Osteocyte (in vitro differentiated cells): Measurements from ENCODE around the gene FAM98B. TPM values are rescaled to one million over a fixed set of nuclear protein-coding genes. Genes with fewer than 3 reads are reported as not detected.

Experiments
- DNase-seq: peaks from one replicate; pipeline ENCODE4 v3.0.0; 2021; ENCODE audit warnings: mixed read lengths; ENCODE audit not compliant: unreplicated experiment; ENCODE audit errors: extremely low spot score
- H3K27ac Mint-ChIP-seq: one replicate; pipeline ENCODE4 v1.8.0; 2021; ENCODE audit warnings: mild to moderate bottlenecking, mixed read lengths; ENCODE audit not compliant: unreplicated experiment
- H3K27me3 Mint-ChIP-seq: one replicate; pipeline ENCODE4 v1.8.0; 2021; ENCODE audit warnings: mixed read lengths; ENCODE audit not compliant: unreplicated experiment
- H3K36me3 Mint-ChIP-seq: one replicate; pipeline ENCODE4 v1.8.0; 2021; ENCODE audit warnings: mixed read lengths; ENCODE audit not compliant: unreplicated experiment
- H3K4me1 Mint-ChIP-seq: one replicate; pipeline ENCODE4 v1.8.0; 2021; ENCODE audit warnings: mixed read lengths; ENCODE audit not compliant: unreplicated experiment
- H3K4me3 Mint-ChIP-seq: one replicate; pipeline ENCODE4 v1.8.0; 2021; ENCODE audit warnings: mild to moderate bottlenecking, moderate library complexity, mixed read lengths; ENCODE audit not compliant: unreplicated experiment
- H3K9me3 Mint-ChIP-seq: one replicate; pipeline ENCODE4 v1.8.0; 2021; ENCODE audit warnings: mixed read lengths; ENCODE audit not compliant: unreplicated experiment
- total RNA-seq: library from RNA; stranded (reverse); gene quantifications from 2 replicates; pipeline ENCODE4 v1.2.1, GENCODE V29; 2021
- TF ChIP-seq, protein P1 (sequence below): fragments of 200-600 bp; sonication (generic); IDR thresholded peaks from 2 replicates; pipeline ENCODE4 v1.5.0; 2021; ENCODE audit warnings: antibody characterized with exemption, mild to moderate bottlenecking, moderate library complexity

FAM98B gene
- total RNA-seq, 1 donor from 2014 or later = 19.3 TPM

DNA sequence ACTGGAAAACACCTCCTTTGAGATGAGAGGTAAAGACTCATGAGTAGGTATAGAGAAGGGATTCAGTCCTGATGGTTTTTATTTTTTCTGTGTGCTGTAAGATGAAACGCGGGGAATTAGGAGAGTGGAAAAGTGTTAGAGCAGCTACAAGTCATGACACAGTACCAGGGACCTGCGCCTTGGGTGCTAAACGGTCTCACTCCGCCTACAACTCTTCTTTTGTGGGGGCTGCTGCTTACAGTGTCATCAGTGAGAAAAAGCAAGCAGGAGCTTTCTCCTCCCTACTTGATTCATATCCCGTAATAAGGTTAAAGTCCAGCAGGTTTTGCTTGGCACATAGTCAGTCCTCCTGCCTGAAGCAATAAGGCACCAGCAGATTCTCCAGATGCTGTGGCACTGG is 71.6 kb downstream of the FAM98B start:
- Mint-ChIP-seq H3K9me3 (peaks cover 6% of the 10 kb centered on the region), H3K27ac (no peak overlapping the region), H3K27me3 (peaks cover 10% of the 10 kb centered on the region), H3K36me3 (no peaks in the 10 kb centered on the region), H3K4me1 (no peaks in the 10 kb centered on the region), H3K4me3 (no peak overlapping the region)
- TF ChIP-seq, protein P1, sequence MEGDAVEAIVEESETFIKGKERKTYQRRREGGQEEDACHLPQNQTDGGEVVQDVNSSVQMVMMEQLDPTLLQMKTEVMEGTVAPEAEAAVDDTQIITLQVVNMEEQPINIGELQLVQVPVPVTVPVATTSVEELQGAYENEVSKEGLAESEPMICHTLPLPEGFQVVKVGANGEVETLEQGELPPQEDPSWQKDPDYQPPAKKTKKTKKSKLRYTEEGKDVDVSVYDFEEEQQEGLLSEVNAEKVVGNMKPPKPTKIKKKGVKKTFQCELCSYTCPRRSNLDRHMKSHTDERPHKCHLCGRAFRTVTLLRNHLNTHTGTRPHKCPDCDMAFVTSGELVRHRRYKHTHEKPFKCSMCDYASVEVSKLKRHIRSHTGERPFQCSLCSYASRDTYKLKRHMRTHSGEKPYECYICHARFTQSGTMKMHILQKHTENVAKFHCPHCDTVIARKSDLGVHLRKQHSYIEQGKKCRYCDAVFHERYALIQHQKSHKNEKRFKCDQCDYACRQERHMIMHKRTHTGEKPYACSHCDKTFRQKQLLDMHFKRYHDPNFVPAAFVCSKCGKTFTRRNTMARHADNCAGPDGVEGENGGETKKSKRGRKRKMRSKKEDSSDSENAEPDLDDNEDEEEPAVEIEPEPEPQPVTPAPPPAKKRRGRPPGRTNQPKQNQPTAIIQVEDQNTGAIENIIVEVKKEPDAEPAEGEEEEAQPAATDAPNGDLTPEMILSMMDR = no peak
- no peak for DNase-seq

- H3K4me3 Mint-ChIP-seq = no peak overlapping the region
- TF ChIP-seq, protein P1 = no peak
- H3K27me3 Mint-ChIP-seq = peaks cover 10% of the 10 kb centered on the region
- H3K27ac Mint-ChIP-seq = no peak overlapping the region
- no peaks in the 10 kb centered on the region for H3K36me3 Mint-ChIP-seq
- DNase-seq = no peak
- no peaks in the 10 kb centered on the region for H3K4me1 Mint-ChIP-seq
- peaks cover 6% of the 10 kb centered on the region for H3K9me3 Mint-ChIP-seq
Measured at GRCh38 chr15:38526158-38526557, 72.2 kb downstream of the FAM98B start.

GRCh38 chr15:38528294-38528693 is 74.4 kb downstream of the FAM98B start:
- H3K36me3 Mint-ChIP-seq = no peaks in the 10 kb centered on the region
- H3K27me3 Mint-ChIP-seq = peaks cover 16% of the 10 kb centered on the region
- no peak overlapping the region for H3K27ac Mint-ChIP-seq
- peaks cover 3% of the 10 kb centered on the region for H3K4me1 Mint-ChIP-seq
- peaks cover 6% of the 10 kb centered on the region for H3K9me3 Mint-ChIP-seq
- TF ChIP-seq, protein P1 = no peak
- DNase-seq = no peak
- no peak overlapping the region for H3K4me3 Mint-ChIP-seq

GRCh38 chr15:38530113-38530512 is 76.2 kb downstream of the FAM98B start:
- Mint-ChIP-seq H3K9me3 (peaks cover 6% of the 10 kb centered on the region), H3K4me3 (no peak overlapping the region), H3K27ac (no peak overlapping the region), H3K4me1 (peaks cover 3% of the 10 kb centered on the region), H3K27me3 (peaks cover 16% of the 10 kb centered on the region), H3K36me3 (no peaks in the 10 kb centered on the region)
- TF ChIP-seq, protein P1 = no peak
- DNase-seq = no peak

DNA sequence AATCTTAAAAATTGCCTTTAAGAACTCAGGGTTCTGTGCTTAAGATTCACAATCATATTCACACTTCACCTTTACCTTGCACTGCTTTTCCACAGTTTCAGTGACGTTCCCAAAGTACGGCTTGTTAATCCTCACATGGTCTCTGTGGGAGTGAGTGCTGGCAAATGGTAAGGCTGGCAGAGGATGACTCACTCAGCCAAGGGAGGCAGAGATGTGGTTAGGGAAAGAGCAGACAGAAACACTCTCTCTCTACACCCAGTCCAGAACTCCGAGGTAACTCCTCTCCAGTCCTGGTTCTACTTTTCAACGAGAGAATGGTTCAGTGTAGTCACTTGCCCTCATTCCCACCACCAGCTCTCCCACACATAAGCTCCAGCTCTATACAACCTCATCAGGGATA is 77.6 kb downstream of the FAM98B start:
- DNase-seq = no peak
- H3K27ac Mint-ChIP-seq = no peak overlapping the region
- peaks cover 5% of the 10 kb centered on the region for H3K4me1 Mint-ChIP-seq
- H3K9me3 Mint-ChIP-seq = peaks cover 6% of the 10 kb centered on the region
- H3K4me3 Mint-ChIP-seq = no peak overlapping the region
- TF ChIP-seq, protein P1 = no peak
- peaks cover 16% of the 10 kb centered on the region for H3K27me3 Mint-ChIP-seq
- H3K36me3 Mint-ChIP-seq = no peaks in the 10 kb centered on the region
